HepG2 (cell line): ENCODE measurements around the gene PSMB11. TPM values are rescaled to one million over a fixed set of nuclear protein-coding genes. Genes with fewer than 3 reads are reported as not detected.

Source experiments
- CEBPG ChIP-seq: IDR thresholded peaks from 2 replicates; pipeline ENCODE4 v1.6.1; 2016
- ESRRA ChIP-seq: sonication (generic); formaldehyde crosslinking; IDR thresholded peaks from 2 replicates; pipeline ENCODE4 v1.5.1; 2020; ENCODE audit warnings: mild to moderate bottlenecking, low read depth, missing genetic modification reagents
- FOXJ3 ChIP-seq: sonication (generic); formaldehyde crosslinking; IDR thresholded peaks from 2 replicates; pipeline ENCODE4 v1.4.0; 2020; ENCODE audit warnings: missing genetic modification reagents, mild to moderate bottlenecking, borderline replicate concordance
- FOXP4 ChIP-seq: sonication (generic); formaldehyde crosslinking; IDR thresholded peaks from 2 replicates; pipeline ENCODE4 v1.4.0; 2020; ENCODE audit warnings: missing genetic modification reagents
- HNRNPK ChIP-seq: fragments of 200-400 bp; formaldehyde crosslinking; IDR thresholded peaks from 2 replicates; pipeline ENCODE4 v1.6.1; 2018; ENCODE audit warnings: low read length, low read depth, moderate library complexity, mild to moderate bottlenecking; ENCODE audit not compliant: poor library complexity, severe bottlenecking
- HOXA7 ChIP-seq: sonication (generic); formaldehyde crosslinking; IDR thresholded peaks from 2 replicates; pipeline ENCODE4 v1.8.1; 2022; ENCODE audit warnings: mild to moderate bottlenecking, missing genetic modification reagents, moderate library complexity
- MATR3 ChIP-seq: sonication (generic); formaldehyde crosslinking; IDR thresholded peaks from 2 replicates; pipeline ENCODE4 v1.4.0; 2020; ENCODE audit warnings: missing genetic modification reagents
- NFE2 ChIP-seq: sonication (generic); formaldehyde crosslinking; IDR thresholded peaks from 2 replicates; pipeline ENCODE4 v1.4.0; 2020; ENCODE audit warnings: missing genetic modification reagents
- REPIN1 ChIP-seq: sonication (generic); formaldehyde crosslinking; IDR thresholded peaks from 2 replicates; pipeline ENCODE4 v1.8.0; 2022; ENCODE audit warnings: missing genetic modification reagents, low read depth, mild to moderate bottlenecking, borderline replicate concordance
- RXRB ChIP-seq: IDR thresholded peaks from 2 replicates; pipeline ENCODE4 v1.6.1; 2016; ENCODE audit warnings: borderline replicate concordance, missing genetic modification reagents, missing compliant biosample characterization
- SIX4 ChIP-seq: sonication (generic); formaldehyde crosslinking; IDR thresholded peaks from 2 replicates; pipeline ENCODE4 v1.4.0; 2020; ENCODE audit warnings: missing genetic modification reagents
- SPEN ChIP-seq: sonication (generic); formaldehyde crosslinking; IDR thresholded peaks from 2 replicates; pipeline ENCODE4 v1.5.1; 2020; ENCODE audit warnings: low read depth, mild to moderate bottlenecking, missing genetic modification reagents
- TERF1 ChIP-seq: sonication (generic); formaldehyde crosslinking; IDR thresholded peaks from 2 replicates; pipeline ENCODE4 v1.8.0; 2022; ENCODE audit warnings: mild to moderate bottlenecking, missing genetic modification reagents, moderate library complexity
- TSC22D2 ChIP-seq: sonication (generic); formaldehyde crosslinking; IDR thresholded peaks from 2 replicates; pipeline ENCODE4 v1.5.1; 2020; ENCODE audit warnings: missing genetic modification reagents, mild to moderate bottlenecking, borderline replicate concordance
- ZBTB4 ChIP-seq: sonication (generic); formaldehyde crosslinking; IDR thresholded peaks from 2 replicates; pipeline ENCODE4 v1.4.0; 2020; ENCODE audit warnings: missing genetic modification reagents, mild to moderate bottlenecking, borderline replicate concordance
- ZMYM4 ChIP-seq: sonication (generic); formaldehyde crosslinking; IDR thresholded peaks from 2 replicates; pipeline ENCODE4 v1.8.1; 2023; ENCODE audit warnings: mild to moderate bottlenecking, missing genetic modification reagents
- ZNF18 ChIP-seq: sonication (generic); formaldehyde crosslinking; IDR thresholded peaks from 2 replicates; pipeline ENCODE4 v1.8.0; 2022; ENCODE audit warnings: mild to moderate bottlenecking, missing genetic modification reagents; ENCODE audit not compliant: insufficient replicate concordance
- ZNF563 ChIP-seq: sonication (generic); formaldehyde crosslinking; IDR thresholded peaks from 2 replicates; pipeline ENCODE4 v1.8.0; 2022; ENCODE audit warnings: mild to moderate bottlenecking, moderate library complexity, missing genetic modification reagents
- ZNF615 ChIP-seq: sonication (generic); formaldehyde crosslinking; IDR thresholded peaks from 2 replicates; pipeline ENCODE4 v1.5.0; 2020; ENCODE audit warnings: mild to moderate bottlenecking, missing genetic modification reagents, borderline replicate concordance
- ZNF891 ChIP-seq: sonication (generic); formaldehyde crosslinking; IDR thresholded peaks from 2 replicates; pipeline ENCODE4 v1.5.0; 2020; ENCODE audit warnings: mild to moderate bottlenecking, missing genetic modification reagents
- polyA plus RNA-seq, 8 experiments: library from polyadenylated mRNA; depleted of rRNA in 3 of 8; stranded (reverse) in 7 of 8; unstranded in 1 of 8; fragments of >200 nt; fragmentation: Illumina TruSeq in 4 of 8; extraction: Trizol in 4 of 8; gene quantifications; 2 replicates each; pipeline versions ENCODE4 v1.2.1 to v1.2.3, GENCODE V29; 2011 to 2016; ENCODE audit warnings: low read depth in 4 of 8, missing spikeins in 1 of 8, mixed read lengths in 1 of 8; ENCODE audit not compliant: insufficient read depth in 1 of 8
- total RNA-seq, 5 experiments: library from RNA; depleted of rRNA; stranded (reverse); fragments of >200 nt; fragmentation: Illumina TruSeq; extraction: Trizol; gene quantifications; 2 replicates each; pipeline ENCODE4 v1.2.3, GENCODE V29; 2016; ENCODE audit warnings: low read depth in 1 of 5

The PSMB11 gene
- total and polyA plus RNA-seq, 2 of the 13 experiments (the other 11 are each of a cell fraction or from before 2014, with no cell fraction given): not detected

GRCh38 chr14:23006544-23007419 is 35.2 kb upstream of the PSMB11 start (continued):
- TF ChIP-seq ZBTB4 (CRISPR knock-in tag) (peak; percentile 99; the same call in 1 of the 2 replicates), SPEN (CRISPR knock-in tag) (peak; percentile 97), RXRB (CRISPR knock-in tag) (peak; percentile 93), TSC22D2 (peak; percentile 98), MATR3 (CRISPR knock-in tag) (0 out of 2 replicates have a peak, but pooled peaks have one; percentile 84), FOXJ3 (CRISPR knock-in tag) (peak; percentile 88; the same call in 1 of the 2 replicates), HNRNPK (no peak), ZNF18 (CRISPR knock-in tag) (peak; percentile 97), SIX4 (CRISPR knock-in tag) (peak; percentile 75; the same call in 1 of the 2 replicates), ZNF891 (CRISPR knock-in tag) (peak; percentile 100), ESRRA (CRISPR knock-in tag) (peak; percentile 91), CEBPG (no peak; the same call in none of the 2 replicates), FOXP4 (peak; percentile 91), REPIN1 (CRISPR knock-in tag) (peak; percentile 99), HOXA7 (CRISPR knock-in tag) (peak; percentile 91; the same call in 1 of the 2 replicates), ZNF615 (CRISPR knock-in tag) (no peak), ZMYM4 (CRISPR knock-in tag) (peak; percentile 97), NFE2 (0 out of 2 replicates have a peak, but pooled peaks have one; percentile 55), TERF1 (CRISPR knock-in tag) (no peak), ZNF563 (CRISPR knock-in tag) (peak; percentile 99)
